Measurements from ENCODE around the gene MYO5B.

GRCh38 chr18:49843131-49843530 lies 351.8 kb downstream of the MYO5B start:
- TF ChIP-seq CTCF (IDR thresholded peaks at IDR 0.05) (no peak), POLR2A (IDR thresholded peaks at IDR 0.05) (no peak)

All from lower leg skin (tissue), 3 donors.